Activated B cell treated with CpG ODN at 0.5 μM for 24 hours (primary cell): ENCODE data around the gene HNRNPA2B1. TPM values are rescaled to one million over a fixed set of nuclear protein-coding genes. Genes with fewer than 3 reads are reported as not detected.

Experiments used
- ATAC-seq: fragments of 200-7000 bp; cut with Tn5 transposase; one replicate; pipeline ENCODE4 v1.10.0; 2021; ENCODE audit warnings: low read depth, mild to moderate bottlenecking, moderate library complexity
- CTCF ChIA-PET: fragments of 350-600 bp; sonication (Branson Sonifier 250); formaldehyde crosslinking; loops from one replicate; lab custom pipeline; 2021; ENCODE audit warnings: antibody characterized with exemption; lab: Charles Lee
- POLR2A ChIA-PET: fragments of 350-600 bp; sonication (Branson Sonifier 250); formaldehyde crosslinking; loops from one replicate; lab custom pipeline; 2021; ENCODE audit warnings: antibody characterized with exemption; lab: Charles Lee
- DNase-seq: peaks from one replicate; pipeline ENCODE4 v3.0.0; 2022
- H3K27ac Mint-ChIP-seq: one replicate; pipeline ENCODE4 v1.8.0; 2020; ENCODE audit warnings: mixed read lengths
- H3K27me3 Mint-ChIP-seq: one replicate; pipeline ENCODE4 v1.8.0; 2021; ENCODE audit warnings: mixed read lengths
- H3K36me3 Mint-ChIP-seq: one replicate; pipeline ENCODE4 v1.8.0; 2021; ENCODE audit warnings: low read depth, mixed read lengths
- H3K4me1 Mint-ChIP-seq: one replicate; pipeline ENCODE4 v1.8.0; 2021; ENCODE audit warnings: mixed read lengths
- H3K4me3 Mint-ChIP-seq: one replicate; pipeline ENCODE4 v1.8.0; 2020; ENCODE audit warnings: mild to moderate bottlenecking, mixed read lengths
- H3K9me3 Mint-ChIP-seq: one replicate; pipeline ENCODE4 v1.8.0; 2020; ENCODE audit warnings: mixed read lengths
- intact Hi-C: fragments of 100-400 bp; cut with micrococcal nuclease; formaldehyde crosslinking; loops from one replicate; pipeline ENCODE4 v1.15.1; 2024
- total RNA-seq: library from RNA; stranded (reverse); gene quantifications from 2 replicates; pipeline ENCODE4 v1.2.3, GENCODE V29; 2022
- TF ChIP-seq, protein P1 (sequence below): fragments of 200-600 bp; IDR thresholded peaks from one replicate; pipeline ENCODE4 v1.8.0; 2022; ENCODE audit warnings: antibody characterized with exemption, mild to moderate bottlenecking

HNRNPA2B1 gene
- total RNA-seq, 1 donor from 2014 or later = 634 TPM

DNA sequence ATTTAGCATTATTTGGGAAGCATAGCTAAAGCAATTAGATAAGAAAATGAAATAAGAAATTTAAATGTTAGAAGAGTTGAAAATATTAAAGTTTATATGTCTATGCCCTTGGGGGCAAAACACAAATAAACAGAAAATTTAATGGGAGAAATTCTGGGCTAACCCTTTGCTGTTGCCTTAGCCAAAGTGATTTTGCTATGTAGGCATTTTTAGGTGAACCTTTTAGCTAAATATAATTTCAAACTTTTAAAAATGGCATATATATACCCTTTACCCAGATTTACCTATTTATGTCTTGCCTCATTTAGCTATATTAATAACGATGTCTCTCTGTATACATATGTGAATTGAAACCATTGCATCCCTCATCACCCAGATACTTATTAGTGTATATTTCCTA, 28.5 kb downstream of the HNRNPA2B1 start:
- ATAC-seq = no peak
- Mint-ChIP-seq H3K27me3 (no peaks in the 10 kb centered on the region), H3K27ac (no peak overlapping the region), H3K4me3 (no peak overlapping the region), H3K4me1 (peaks cover 6% of the 10 kb centered on the region), H3K36me3 (peaks cover 21% of the 10 kb centered on the region), H3K9me3 (no peaks in the 10 kb centered on the region)
- ChIA-PET CTCF (interaction anchor here (0.8 kb wide), 1 partner anchor 20 kb away, joined by 3 read pairs; the partner anchor contains the start of gene NFE2L3), POLR2A (interaction anchor here (1.2 to 2.0 kb wide), 2 partner anchors 13 to 29 kb away, joined by 3 to 7 read pairs; partner anchors contain the start of gene CBX3)
- intact Hi-C loops = loop anchor here (2.0 kb wide), 1 partner anchor 15 kb away; no protein-coding TSS in a partner anchor
- no peak for DNase-seq
- TF ChIP-seq, protein P1, sequence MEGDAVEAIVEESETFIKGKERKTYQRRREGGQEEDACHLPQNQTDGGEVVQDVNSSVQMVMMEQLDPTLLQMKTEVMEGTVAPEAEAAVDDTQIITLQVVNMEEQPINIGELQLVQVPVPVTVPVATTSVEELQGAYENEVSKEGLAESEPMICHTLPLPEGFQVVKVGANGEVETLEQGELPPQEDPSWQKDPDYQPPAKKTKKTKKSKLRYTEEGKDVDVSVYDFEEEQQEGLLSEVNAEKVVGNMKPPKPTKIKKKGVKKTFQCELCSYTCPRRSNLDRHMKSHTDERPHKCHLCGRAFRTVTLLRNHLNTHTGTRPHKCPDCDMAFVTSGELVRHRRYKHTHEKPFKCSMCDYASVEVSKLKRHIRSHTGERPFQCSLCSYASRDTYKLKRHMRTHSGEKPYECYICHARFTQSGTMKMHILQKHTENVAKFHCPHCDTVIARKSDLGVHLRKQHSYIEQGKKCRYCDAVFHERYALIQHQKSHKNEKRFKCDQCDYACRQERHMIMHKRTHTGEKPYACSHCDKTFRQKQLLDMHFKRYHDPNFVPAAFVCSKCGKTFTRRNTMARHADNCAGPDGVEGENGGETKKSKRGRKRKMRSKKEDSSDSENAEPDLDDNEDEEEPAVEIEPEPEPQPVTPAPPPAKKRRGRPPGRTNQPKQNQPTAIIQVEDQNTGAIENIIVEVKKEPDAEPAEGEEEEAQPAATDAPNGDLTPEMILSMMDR = no peak

DNA sequence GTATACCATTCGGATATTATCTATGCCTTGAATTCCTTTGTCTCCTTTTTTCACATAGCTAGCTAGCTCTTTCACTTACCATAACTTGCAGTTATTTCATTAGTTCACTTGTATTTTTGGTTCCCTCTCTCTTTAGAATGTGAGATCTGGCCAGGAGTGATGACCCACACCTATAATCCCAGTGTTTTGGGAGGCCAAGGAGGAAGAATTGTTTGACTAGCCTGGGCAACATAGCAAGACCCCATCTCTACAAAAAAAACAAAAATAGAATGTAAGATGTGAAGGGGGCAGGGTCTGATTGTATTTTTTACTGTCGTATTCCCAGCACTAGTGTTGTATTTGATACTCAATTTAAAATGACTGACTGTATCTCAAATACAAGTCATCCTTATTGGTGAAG, 28.9 kb downstream of the HNRNPA2B1 start:
- H3K36me3 Mint-ChIP-seq = peaks cover 21% of the 10 kb centered on the region
- no peaks in the 10 kb centered on the region for H3K9me3 Mint-ChIP-seq
- intact Hi-C loops = no loop called here
- CTCF ChIA-PET = interaction anchor here (0.8 kb wide), 1 partner anchor 20 kb away, joined by 3 read pairs; the partner anchor contains the start of gene NFE2L3
- DNase-seq (no peak), ATAC-seq (no peak)
- no peak overlapping the region for H3K4me3 Mint-ChIP-seq
- peaks cover 10% of the 10 kb centered on the region for H3K4me1 Mint-ChIP-seq
- TF ChIP-seq, protein P1 = no peak
- POLR2A ChIA-PET = interaction anchor here (0.7 to 2.0 kb wide), 3 partner anchors 10 to 30 kb away, joined by 3 to 7 read pairs (median 3); partner anchors contain the start of gene CBX3
- no peaks in the 10 kb centered on the region for H3K27me3 Mint-ChIP-seq
- no peak overlapping the region for H3K27ac Mint-ChIP-seq

DNA sequence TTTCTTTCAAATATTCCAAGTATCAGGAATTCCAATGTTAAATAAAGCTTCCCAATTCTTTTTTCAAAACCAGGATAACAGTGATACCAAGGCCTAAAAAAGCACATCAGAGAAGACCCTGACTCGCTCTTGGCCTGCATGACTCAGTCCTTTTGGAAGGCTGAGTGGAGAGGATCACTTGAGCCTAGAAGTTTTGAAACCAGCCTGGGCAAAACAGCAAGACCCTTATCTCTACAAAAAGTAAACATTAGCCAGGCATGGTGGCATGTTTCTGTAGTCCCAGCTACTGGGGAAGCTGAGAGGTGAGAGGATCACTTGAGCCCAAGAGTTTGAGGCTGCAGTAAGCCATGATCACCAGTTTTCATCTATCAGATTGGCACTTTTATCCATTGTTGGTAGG, 29.9 kb downstream of the HNRNPA2B1 start:
- POLR2A ChIA-PET = interaction anchor here (2.0 kb wide), 1 partner anchor 15 kb away, joined by 7 read pairs; no protein-coding TSS in a partner anchor

DNA sequence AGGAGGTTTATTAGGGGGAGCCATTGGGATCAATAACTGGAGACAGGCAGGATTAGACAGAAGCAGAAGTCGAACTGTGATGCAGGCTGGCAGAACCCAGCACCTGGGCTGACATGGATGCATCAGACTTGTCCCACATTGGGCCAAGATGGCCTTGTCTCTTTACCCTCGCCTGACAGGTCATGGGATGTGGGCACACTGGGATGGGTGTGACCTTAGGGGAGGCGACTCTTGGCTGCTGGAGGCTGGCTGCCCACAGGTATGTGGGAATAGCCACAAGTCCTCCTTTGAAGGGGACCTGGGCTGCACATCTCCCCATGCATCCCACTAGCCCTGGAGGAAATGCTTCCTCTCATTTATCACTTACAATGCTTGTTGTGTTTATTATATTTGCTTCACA, 31.3 kb downstream of the HNRNPA2B1 start:
- no peak for ATAC-seq
- Mint-ChIP-seq H3K27me3 (no peaks in the 10 kb centered on the region), H3K36me3 (peaks cover 20% of the 10 kb centered on the region), H3K4me3 (no peak overlapping the region), H3K9me3 (no peaks in the 10 kb centered on the region), H3K27ac (no peak overlapping the region), H3K4me1 (peaks cover 12% of the 10 kb centered on the region)
- CTCF ChIA-PET = no interaction called here
- POLR2A ChIA-PET = no interaction called here
- no peak for DNase-seq
- TF ChIP-seq, protein P1 = no peak
- intact Hi-C loops = no loop called here

More for the DNA sequence above, 29.9 kb downstream of the HNRNPA2B1 start:
- Mint-ChIP-seq H3K36me3 (peaks cover 21% of the 10 kb centered on the region), H3K4me3 (no peak overlapping the region), H3K4me1 (peaks cover 12% of the 10 kb centered on the region), H3K9me3 (no peaks in the 10 kb centered on the region), H3K27me3 (no peaks in the 10 kb centered on the region), H3K27ac (no peak overlapping the region)
- intact Hi-C loops = no loop called here
- ATAC-seq = no peak
- CTCF ChIA-PET = no interaction called here
- DNase-seq = no peak
- TF ChIP-seq, protein P1 = no peak

- ATAC-seq = no peak
- ChIA-PET CTCF (no interaction called here), POLR2A (no interaction called here)
- Mint-ChIP-seq H3K9me3 (no peaks in the 10 kb centered on the region), H3K4me3 (no peak overlapping the region), H3K36me3 (peaks cover 13% of the 10 kb centered on the region), H3K27ac (no peak overlapping the region), H3K27me3 (no peaks in the 10 kb centered on the region), H3K4me1 (peaks cover 12% of the 10 kb centered on the region)
- intact Hi-C loops = no loop called here
- DNase-seq = no peak
- TF ChIP-seq, protein P1 = no peak
Measured at GRCh38 chr7:26168458-26169023, 32.0 kb downstream of the HNRNPA2B1 start.
